Fibroblast of skin of back (primary cell): ENCODE measurements around the gene NOL6.

Experiments used
- DNase-seq: peaks from one replicate; pipeline ENCODE4 v3.0.0-alpha.2; 2013

NOL6 gene

DNA sequence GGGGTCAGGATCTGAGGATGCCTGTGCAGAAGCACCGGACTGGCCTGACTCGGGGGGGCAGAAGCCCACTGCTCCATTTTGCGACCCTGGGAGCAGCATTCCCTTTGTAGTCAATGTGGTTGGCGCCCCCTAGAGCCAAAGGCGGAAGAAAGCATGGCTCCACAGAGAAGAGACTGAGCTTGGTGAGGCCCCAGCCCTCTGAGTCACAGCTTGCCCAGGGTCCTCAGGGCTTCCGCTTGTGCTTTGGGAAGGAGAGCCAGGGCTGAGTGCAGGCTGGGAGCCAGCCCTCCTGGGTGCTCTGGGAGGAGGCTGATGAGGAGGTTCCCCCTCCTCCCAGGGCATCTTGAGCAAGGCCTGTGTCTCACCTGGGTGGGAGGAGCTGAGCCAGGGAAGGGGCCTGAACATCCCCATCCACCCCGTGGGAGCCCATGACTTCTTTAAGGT, 20.9 kb downstream of the NOL6 start:
- DNase-seq, result peak; percentile 86

DNA sequence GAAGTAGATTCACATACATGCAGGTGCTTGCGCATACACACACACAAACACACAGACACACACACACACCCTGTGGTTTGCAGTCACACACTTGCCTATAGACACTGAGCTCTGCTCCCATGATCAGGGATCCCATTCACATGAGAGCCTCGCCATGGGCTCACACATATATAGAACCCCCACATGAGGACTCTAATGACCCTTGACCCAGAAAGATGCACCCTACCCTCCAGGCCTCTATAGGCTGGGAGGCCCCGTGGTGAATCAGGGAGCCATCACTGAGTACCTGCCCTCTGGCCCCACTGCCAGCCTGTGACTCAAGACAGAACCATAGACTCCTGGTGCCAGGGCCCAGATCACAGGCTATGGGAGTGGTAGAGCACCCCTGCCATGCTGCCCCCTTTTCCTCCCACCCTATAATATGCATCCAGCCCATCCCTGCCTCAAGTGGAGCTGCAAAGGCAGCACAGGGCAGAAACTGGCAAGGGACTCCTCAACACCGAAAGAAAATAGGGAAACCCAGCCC, 23.0 kb downstream of the NOL6 start:
- DNase-seq, result no peak

DNA sequence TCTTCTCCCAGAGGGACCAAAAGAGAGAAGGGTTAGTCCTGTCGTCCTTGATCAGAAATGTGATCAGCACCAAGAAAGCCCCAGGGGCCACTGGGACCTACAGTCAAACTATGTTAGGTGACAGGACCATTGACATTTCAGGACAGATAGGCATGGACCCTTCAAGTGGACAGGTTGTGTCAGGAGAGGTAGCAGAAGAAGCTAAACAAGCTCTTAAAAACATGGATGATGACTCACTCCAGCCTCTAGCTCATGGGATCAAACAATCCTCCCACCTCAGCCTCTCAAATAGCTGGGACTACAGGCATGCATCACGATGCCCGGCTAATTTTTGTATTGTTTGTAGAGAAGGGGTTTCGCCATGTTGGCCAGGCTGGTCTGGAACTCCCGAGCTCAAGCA, 24.0 kb downstream of the NOL6 start:
- DNase-seq, result no peak

DNA sequence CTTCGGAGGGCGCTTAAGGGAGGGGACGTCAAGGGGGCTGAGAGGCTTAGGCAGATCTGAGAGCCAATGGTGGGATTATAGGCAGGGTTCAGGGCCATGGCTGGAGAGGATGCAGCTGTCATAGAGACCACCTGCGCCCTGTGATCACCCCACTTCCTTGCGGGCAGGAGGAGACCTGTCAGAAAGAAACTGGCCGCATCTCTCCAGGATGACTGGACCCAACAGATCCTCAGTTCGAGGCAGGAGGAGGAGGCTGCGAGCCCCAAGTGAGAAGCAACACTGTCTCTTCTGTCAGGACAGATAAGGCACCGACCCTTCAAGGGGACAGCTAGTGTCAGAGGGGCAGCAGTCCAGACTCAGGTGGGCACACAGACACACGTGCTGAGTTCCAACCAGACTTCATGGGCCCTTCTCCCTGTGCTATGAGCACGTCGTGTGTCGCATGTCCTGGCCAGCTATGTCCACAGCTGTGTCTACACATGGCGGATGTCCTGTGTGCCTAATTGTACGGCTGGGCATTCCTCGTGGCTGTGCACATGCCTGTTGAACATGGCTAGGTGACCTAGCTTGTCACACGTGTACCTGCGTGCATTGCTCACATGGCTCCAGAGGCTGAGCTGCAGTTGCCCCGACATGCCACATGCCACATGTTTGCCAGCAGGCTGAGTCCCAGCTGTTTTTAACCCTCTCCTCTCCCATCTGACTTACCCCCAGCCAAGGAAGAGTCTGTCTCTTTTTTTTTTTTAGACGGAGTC, 25.7 kb downstream of the NOL6 start:
- no peak for DNase-seq

DNA sequence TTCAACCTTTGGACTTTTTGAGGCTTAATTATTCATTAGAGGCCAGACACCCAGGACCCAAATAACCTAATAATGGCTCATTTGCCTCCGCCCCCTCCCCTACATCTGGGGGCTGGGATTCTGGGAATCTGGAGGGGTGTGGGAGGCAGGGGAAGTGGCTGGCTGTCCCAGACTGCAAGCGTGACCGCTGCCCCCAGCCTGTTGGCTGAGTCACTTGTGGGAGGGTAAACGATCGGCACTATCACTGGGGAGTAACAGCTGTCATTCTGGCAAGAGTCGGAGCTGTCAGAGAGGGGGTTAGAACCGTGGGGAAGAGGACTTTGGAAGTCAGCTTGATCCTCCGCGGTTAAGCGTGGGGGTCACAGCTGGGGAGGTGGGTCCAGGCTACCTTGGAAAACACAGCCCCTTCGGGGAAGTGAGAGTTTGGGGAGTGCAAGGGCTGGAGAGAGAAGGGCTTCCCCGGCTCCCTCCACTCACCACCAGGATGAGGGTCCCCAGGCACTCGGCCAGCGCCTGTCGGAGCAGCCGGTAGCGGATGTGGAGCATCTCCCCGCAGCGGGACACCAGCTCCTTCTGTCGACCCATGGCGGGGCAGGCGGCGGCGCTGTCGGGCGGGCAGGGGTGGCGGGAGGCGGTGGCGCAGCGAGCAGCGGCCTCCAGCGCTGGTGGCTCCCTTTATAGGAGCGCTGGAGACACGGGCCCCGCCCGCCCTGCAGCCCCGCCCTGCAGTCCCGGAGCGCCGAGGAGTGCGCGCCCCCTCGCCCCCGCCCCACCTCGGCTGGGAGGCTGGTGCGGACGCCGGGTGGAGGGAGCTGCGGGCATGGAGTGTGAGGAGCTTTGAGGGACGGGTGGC, 26.6 kb downstream of the NOL6 start, which contains the start of gene AQP3:
TSS of gene AQP3 (minus strand) at position 648 of the 853 bp plus-strand sequence. CDS start at position 585, 63 bp downstream.
- DNase-seq, result peak; percentile 66

DNA sequence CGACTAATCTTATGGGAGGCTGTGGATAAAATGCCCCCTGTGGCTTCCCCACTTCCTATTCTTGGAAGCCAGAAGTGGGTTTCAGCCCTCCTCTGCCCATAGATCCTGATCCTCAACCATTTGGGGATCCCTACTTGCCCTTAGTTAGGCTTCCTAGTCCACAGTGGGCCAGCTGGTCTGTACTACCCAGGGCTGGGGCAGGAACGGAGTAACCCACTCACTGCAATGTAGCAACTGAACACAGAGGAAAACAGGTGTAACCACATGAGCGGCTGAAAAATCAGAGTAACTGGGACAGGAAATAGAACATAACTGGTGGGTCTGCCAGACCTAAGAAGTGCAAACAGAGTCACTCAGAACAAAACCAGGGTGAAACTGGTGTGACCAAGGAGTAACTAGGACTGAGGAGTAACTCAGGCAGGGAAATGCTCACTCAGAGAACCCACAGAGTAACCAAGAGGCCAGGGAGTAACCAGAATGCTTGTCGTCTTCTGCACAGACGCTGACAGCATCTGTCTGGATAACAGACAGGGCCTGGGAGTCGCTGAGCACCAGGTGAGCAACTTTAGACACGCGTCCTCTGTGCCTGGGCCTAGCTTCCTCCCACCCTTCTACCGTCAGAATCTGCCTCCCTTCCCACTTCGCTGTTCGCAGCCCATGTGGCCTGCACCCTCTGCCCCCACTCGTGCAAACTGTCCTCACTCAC, 27.3 kb downstream of the NOL6 start:
- DNase-seq, result no peak

DNA sequence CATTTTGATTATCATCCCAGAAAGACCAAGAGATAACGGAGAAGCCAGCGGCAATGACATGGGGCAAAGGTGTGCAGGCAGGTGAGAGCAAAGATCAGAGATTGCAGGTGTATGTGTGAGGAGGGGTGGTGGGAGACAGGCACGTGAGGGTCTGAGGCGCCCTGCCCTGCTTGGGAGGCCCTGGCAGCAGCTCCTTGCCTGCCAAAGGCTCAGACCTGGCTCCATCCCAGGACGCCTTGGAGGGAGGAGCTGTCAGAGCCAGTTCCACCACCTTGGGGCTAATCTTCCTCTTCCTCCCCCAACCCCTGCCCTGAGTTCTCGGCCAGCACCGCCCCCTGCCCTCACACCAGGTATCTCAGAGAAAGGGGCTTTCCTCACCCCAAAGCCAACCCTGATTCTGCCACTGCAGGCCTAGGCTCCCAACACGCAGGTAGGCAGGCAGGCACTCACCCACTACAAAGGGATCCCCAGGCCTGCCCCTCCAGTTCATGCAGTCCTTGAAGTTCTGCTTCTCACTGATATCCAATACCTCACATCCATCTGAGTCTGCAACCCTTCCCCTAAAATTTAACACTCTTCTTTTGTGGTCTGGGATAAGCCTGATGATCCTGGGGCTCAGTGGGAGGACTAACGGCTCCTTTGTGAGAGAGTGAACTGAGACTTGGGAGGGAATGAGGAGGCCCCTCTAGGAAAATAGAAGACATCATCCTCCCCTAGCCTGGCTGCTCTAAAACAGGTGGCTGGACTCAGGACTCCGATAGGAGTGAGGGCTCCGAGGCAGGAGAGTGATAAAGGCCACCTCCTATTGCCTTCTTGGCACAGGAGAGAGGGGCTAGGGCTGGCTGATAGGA, 28.1 kb downstream of the NOL6 start:
- no peak for DNase-seq

DNA sequence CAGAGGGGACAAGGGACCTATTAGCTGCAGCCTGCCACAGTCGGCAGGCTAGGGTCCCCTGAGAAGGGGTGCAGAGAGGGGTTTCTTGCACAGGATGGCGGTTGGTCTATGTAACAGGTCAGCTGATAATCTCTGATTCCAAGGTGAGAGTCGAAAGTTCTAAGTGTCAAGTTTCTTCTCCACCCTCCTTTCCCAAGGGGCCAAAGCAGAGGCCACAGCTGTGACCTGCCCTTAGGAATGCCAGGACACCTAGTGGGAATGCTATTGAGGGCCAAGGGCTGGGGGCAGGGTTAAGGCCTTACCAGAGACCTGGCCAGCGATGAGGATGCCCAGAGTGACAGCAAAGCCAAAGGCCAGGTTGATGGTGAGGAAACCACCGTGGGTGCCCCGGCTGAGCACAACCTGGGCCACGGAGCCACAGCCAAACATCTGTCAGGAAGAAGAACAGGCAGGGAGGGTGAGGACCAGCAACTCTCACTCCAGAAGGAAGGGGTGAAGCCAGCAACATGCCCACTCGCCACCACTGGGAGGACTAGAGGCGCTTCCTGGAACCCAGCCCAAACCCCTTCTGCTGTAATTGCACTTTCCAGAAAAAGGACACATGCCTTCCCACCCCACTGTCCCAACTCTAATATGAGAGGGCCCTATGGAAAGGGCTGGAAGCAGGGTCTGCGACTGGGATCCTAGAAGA, 30.1 kb downstream of the NOL6 start:
- DNase-seq, result no peak

DNA sequence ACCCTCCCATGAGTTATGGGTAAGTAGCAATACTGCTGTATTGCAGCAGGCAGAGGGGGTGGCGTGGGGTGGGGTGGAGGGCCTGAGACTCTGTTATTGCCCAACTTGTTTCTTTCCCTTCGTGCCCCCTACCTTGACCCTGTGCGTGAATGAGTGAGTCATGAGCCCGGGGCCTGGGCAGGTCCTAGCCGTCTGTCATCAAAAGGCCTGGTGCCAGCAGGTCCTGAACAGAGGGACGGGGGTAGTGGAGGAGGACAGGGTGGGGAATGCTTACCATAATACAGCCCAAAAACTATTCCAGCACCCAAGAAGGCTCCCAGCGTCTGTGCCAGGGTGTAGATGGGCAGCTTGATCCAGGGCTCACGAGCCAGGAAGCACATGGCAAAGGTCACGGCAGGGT, 30.7 kb downstream of the NOL6 start:
- DNase-seq, result no peak

DNA sequence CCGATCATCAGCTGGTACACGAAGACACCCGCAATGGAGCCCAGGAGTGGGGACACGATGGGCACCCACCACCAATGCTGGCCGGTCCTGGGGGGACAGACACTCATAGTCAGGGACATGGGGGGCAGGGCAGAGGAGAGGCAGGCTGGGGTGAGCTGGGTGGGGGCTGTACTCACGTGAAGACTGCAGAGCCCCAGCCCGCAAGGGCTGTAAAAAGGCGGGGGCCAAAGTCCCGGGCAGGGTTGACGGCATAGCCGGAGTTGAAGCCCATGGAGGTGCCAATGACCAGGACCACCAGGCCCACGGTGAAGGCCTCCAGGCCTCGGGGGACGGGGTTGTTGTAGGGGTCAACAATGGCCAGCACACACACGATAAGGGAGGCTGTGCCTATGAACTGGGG, 31.6 kb downstream of the NOL6 start:
- no peak for DNase-seq

DNA sequence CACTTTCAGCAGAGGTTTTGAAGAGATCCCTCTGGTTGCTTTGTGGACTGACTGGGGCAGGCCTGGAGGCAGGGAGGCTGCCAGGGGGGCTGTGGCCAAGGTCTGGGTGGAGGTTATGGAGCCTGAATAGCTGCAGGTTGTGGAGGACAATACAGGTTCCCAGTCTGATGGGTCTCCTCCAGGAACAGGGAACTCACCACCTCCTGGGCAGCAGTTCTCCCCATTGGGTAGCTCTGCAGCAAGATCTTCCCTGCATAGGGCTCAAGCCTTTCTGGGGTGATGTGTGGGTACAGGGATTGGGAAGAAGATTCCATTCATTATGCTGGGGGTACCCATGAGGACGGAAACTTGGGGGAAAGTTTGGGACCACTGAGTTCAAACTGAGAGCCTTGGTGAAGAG, 33.1 kb downstream of the NOL6 start:
- DNase-seq, result no peak

DNA sequence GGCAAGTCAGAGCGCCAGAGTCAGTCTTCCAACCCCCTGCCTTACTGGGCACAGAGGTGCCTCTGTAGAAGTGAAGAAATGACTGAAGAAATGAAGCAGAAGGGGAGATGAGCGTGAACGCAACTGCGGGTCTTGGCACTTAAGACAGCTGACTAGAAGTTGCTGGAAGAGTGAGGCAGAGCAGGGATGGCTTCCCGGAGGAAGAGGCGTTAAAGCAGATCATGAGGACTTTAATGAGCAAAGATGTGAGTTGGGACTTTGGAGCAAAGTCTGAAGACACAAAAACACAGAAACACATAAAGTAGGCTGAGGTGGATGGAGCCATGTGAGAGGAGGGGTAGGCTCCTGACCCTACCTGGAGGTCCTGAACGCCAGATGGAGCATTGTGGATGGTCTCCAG, 33.5 kb downstream of the NOL6 start:
- no peak for DNase-seq

DNA sequence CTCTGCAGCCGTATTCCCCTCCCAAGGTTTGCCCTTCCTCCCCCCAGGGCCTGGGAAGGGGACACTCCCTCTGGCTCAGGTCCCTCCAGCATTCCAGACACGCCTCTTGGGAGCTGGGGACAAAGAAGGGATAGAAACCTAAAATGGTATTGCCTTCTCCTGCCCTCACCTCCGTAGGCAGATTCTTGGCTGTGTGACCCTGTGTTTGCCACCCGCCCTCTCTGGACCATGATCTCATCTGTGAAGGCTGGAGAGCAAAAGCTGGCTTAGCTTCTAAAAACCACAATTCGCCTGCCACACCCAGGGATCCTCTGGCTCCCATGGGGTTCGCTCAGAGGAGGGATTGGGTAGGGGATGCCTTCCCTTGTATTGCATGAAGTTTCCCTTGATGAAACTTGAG, 34.0 kb downstream of the NOL6 start:
- DNase-seq, result peak; percentile 27

DNA sequence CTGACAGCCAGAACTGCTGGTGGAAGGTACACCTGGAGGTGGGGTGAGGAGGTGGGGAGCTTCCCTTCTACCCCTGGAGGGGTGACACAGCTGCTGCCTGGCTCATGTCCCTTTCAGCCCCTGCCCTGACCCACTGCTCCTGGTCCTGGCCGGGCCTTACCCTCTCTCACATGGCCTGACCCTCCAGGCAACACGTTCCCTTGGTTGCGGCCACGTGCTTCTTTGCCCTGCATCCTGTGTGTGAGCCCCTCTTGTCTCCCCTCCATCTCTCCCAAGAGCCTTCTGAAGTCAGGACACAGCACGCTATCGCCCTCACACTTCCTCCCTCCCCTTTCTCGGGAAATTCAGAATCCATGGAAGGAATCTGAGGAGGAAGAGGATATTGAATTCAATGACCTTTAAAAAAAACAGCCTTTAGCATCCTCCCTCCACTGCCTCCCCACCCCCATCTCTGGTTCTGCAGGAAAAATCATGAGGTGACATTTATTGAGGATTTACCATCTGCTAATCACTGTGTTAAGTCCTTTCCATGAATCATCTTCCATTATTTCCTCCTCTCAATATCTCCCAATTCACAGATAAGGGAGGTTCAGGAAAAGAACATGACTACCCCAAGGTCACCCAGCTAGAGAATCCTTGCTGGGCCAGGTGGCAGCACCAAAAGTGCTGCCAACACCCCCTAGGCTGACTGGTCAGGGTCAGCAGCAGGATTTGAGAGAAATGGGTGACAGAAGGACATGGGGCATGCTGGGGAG, 34.6 kb downstream of the NOL6 start:
- no peak for DNase-seq

DNA sequence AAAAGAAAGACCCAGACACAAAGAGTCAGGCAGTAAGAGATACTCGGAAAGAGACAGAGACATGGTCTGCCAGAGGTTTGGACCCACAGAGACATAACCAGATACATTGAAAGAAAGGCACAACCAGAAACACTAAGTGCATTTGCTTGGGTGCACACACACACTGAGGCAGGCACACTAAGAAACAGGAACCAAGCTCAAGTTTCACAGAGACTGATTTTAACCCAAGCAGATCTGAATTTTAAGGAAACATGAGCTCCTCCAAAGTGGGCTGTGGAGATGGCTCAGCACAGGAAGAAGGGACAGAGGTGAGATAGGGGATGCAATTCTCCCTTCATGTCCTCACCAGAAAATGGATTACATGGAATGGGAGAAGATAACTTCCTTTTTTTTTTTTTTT, 35.8 kb downstream of the NOL6 start:
- DNase-seq, result no peak

DNA sequence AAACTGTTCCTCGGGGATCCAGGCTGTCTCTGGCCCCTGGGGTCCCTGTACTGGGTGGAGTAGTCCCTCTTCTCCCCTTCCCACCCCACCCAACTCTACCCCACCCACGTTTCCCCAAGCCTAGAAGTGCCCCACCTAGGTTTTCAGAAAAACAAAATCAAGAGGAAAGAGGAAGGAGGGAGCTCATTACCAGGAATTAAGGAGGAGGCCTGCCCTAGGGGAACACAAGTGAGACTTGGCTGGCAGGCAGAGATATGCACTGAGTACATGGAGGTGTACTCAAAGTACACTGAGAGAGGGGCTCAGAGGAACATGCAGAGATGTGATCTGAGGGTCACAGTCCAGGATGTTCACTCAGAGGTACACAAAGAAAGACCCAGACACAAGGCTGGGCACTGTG, 36.5 kb downstream of the NOL6 start:
- DNase-seq, result no peak

DNA sequence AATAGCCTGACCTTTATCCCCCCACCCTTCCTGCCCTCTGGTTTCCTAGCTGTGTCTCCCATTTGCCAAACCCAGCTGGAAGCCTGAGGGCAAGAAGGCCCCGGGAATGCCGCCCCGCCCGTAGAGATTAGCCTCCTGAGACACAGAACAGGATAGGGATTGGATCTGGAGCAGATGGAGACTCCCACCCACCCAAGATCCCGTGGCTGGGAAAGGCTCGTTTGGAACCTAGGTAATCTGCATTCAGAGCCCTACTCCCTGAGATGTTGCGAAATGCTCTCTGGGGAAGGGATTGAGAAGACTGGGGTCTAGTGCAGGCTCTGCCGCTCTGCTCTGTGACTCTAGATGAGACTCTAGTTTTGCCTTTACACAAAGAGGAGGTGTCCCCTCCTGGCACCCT, 37.3 kb downstream of the NOL6 start:
- no peak for DNase-seq

DNA sequence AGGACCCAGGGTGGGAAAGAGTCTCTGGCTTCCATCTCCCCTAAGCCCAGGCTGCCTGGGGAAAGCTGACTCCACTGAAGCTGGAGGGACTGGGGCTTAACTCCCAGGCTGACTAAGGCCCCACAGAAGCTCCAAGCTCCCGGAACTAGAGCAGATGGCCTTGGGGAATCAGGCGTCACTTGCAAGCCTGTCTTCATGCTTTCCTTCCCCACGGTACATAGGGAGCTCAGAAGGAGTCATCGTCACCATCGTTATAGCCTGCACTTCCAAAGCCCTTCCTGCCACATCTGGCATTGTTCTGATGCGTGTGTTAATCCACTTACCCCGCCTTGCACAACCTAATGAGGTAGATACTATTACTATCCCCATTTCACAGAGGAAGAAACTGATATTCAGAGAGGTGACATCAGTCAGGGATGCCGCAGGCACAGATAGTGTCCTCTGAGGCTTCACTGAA, 37.9 kb downstream of the NOL6 start:
- no peak for DNase-seq

DNA sequence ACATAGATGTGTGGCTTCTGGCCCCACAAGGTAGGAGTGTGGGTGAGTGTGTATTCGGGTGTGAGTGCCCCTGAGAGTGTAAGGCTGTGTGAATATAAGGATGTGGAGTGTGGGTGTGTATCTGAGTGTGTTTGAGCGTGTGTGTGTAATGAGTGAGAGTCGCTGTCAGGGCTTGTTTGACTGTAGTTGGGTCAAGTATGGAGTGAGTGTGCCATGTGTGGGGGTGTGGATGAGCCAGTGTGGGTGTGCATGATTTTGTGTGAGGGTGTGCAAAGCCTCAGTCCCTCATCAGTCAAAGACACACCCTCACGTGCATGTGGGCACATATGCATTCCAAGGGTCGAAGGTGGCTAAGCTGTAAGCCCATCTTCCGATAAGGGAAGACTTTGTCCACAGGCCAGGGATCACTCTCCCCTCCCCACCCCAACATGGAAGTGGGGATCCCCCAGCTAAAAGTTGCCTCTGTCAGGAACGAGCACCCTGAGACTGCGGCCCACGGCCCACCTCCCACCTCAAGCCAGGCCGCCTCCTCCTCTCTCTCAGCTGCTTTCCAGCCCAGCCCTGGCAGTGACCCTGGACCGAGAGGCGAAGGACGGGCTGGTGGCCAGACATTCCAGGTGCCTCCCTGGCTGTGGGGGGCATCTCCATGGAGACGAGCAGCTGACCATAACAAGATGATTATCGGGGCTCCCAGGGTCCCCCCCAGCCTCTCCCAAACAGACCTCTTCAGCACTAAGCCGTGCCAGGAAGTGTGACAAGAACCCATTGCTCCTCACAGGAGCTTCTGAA, 39.2 kb downstream of the NOL6 start:
- DNase-seq, result no peak

DNA sequence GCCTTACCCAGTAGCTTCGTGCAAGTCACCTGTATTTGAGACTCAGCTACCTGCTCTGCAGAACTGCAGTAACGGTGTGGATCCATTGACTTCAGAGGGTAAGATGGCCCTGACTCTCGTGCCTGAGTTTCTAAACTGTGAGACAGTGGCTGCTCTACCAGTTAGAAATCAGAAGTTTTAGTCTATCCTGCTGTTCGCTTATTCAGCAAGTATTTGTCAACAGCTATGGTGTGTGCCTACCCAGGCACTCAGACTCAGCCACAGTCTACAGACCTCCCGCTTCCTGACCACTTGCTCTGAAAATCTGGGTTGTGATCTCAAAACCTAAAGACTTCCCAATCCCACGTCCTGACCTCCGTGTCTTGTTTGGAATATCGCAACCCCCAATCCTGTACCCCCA, 39.9 kb downstream of the NOL6 start:
- no peak for DNase-seq
